GM18867 (cell line): ENCODE measurements around the gene TTC33.
"Not testable (repeated sequence)": the region's sequence is repeated elsewhere in the genome, so short reads cannot be mapped to it uniquely, and the experiment has no call there.

Experiments used
- ATAC-seq: cut with Tn5 transposase; IDR thresholded peaks from one replicate; pipeline ENCODE4 v1.9.1; 2021; ENCODE audit warnings: mild to moderate bottlenecking, moderate library complexity; ENCODE audit not compliant: unreplicated experiment

The TTC33 gene

DNA sequence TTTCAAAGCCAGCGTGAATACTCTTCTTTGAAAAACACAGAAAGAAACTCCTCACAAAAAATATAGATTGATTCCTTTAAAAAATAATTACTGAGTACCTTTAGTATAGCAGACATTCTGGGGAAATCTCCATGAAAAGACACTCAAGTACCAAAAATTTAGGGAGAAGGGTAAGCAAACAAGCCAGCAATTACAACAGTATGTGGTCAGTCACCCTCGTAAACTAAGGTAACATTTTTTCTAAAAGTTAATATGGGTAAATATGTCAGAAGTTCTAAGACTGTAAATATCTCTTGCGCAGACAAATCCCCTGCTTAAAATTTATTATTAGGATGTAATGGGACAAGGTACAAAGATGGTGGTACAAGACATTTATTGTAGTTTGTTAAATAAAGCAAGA is 178.0 kb downstream of the TTC33 start:
- ATAC-seq = no peak

DNA sequence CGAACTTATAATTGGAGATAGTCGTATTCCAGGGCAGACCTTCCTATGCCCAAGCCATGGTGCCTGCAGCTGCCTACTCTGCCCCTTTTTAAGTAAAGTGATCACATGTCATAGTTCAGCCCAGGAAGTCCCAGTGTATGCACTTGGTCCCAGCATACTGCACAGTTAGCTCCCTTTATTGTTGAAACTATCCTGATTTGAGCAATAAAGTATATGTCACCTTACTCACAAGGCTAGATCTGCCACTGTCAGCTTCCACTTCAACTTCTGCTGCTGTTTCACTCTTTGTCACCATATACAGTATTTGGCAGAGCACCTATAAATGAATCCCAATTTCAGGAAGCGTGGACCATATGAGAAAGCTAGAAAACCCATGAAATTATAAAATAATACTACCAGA is 179.8 kb downstream of the TTC33 start:
- no peak for ATAC-seq

DNA sequence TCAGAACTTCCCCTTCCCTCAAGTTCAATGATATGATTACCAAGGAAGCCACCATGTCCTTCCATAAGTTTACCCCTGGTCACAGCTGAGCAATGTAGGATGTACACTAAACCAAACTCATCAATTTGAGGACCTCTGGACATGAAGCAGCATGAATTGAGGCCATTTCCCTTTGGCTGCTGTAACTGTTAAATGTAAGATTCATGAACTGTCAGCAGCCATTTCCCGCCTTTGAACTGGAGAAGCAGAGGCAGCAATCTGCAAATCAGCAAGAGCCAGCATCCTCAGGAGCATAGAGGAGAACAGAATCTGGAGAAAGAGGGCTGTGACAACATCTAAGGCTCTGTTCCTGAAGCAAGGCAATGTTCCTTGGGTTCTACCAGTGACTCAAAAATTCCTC is 180.3 kb downstream of the TTC33 start:
- ATAC-seq = no peak

DNA sequence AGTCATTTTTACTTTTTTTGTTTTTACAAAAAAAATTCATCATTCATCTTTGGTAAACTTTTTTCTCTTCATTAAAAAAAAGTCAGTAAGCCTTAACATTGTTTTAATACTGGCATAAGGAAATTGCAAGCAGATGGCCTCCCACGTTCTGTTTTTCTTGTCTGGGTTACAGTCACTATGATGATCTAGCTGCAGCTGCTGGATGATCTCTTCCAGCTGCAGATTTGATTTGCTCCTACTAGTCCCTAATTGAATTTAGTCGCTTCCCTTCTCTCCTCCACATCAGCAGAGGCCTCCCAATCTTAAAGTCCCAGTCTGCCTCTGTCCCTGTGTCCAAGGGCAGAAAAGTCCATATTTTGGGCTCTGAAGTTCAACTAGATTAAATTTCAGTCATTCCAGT is 182.8 kb downstream of the TTC33 start:
- ATAC-seq = no peak

DNA sequence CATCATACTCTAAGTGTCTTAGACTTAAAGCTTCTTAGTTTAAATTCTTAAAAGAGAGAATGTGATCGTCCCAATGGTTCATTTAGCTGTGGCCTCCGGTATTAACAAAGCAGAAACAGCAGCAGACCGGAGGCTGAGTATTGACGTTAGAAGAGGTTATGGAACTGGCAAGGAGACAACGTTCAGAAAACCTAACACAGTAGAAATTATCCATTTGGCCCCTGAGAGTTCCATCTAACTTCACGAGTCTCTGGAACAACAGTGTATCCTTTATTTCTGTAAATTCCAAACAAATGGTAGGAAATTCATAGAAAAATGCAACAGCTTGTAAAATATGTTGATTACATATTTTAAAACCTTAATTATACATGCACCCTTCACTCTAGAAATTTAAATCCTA is 183.4 kb downstream of the TTC33 start:
- no peak for ATAC-seq

DNA sequence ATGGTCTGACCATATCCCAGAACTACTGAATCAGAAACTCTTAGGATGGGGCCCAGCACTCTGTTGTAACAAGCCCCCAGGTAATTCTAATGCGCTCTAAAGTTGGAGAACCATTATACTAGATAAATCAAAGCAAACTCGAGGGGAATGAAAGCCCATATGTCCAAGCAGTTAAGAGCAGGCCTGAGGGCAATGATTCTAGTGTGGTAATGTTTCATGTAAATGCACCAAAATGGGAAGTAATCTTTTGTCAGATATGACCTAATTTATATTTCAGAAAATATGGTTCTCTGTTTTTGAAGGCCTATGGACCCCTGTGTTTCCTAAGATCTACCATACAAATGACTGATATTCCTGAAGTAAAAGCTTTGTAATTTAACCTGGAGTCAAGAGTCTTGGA is 184.0 kb downstream of the TTC33 start:
- no peak for ATAC-seq

DNA sequence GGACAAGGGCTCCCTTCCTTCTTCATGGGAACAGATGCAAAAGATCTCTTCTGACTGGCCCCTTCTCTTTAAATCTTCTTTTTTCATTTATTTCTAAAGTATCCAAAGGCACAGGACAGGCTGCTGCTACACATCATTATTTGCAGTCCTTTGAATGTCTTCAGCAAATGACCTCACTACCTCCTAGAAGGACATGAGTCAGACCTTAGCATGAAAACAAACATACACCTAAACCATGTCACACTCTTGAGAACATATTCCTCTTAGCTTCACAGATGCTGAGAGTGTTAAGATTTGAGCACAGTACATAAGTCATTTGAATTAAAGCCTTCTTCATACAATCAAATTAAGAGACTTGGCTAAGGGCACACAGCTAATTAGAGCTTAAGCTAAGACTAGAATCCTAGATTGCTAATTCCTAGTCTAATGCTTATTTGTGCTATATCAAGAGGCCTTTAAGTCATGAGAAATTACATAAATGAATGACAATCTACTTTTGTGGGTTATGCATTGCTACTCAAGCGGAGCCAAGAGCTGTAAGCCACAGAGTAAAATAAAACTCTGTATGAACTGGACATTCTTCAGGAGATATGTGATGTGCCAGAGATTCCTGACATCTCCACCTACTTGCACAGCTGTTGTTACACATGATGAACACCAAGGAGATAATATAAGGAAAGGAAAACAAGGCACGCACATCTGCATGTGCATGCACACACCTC is 185.2 kb downstream of the TTC33 start:
- ATAC-seq = peak; percentile 85

DNA sequence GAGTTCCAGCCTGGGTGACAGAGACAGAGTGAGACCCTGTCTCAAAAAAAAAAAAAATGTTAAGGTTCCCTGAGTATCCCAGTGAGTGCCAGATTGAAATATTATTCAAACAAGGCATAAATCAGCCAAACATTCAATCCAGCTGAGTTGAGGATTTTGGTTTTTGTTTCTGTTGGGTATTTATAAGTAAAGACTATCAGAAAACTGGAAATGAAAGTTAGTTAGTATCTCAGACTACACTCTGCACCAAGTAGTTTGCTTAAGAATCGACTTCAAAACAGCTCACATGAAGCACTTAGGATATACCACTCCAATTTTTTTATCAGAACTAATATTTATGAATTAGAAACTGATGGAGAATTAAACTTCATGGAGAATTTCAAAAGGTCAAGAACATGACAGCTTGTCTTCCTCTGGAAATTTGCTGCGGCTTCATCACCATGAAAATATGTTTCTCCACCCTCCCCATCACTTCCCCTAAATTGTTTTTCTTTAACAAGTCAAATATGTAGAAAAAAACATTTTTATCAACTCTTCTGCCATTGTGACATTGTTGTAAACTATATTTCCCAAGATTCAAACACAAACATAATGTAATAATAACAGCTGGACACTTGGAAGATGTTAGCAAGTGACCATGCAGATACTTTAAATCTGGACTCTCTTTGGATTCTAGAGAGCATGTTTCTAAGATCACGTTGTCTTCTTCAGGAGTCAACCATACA is 186.1 kb downstream of the TTC33 start:
- ATAC-seq = peak; percentile 71

DNA sequence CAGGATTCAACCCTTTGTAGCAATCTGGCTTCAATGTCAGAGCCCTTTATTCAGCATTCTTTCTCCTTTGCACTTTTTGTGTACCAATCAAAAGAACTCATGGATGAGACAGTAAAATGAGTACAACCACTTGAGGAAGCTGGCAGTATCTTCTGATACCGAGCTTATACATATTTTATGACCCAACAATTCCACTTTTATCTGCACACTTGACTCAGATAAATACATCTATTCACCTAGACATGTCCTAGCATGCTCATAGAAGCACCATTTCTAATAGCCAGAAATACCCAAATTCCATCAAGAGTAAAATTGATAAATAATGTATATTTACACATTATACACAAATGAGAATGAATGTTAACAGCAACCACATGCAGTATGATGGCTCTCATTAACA is 187.2 kb downstream of the TTC33 start:
- ATAC-seq = no peak

DNA sequence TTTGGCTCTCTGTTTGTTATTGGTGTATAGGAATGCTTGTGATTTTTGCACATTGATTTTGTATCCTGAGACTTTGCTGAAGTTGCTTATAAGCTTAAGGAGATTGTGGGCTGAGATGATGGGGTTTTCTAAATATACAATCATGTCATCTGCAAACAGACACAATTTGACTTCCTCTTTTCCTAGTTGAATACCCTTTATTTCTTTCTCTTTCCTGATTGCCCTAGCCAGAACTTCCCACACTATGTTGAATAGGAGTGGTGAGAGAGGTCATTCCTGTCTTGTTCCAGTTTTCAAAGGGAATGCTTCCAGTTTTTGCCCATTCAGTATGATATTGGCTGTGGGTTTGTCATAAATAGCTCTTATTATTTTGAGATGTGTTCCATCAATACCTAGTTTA is 192.6 kb downstream of the TTC33 start:
- ATAC-seq = not testable (repeated sequence)

DNA sequence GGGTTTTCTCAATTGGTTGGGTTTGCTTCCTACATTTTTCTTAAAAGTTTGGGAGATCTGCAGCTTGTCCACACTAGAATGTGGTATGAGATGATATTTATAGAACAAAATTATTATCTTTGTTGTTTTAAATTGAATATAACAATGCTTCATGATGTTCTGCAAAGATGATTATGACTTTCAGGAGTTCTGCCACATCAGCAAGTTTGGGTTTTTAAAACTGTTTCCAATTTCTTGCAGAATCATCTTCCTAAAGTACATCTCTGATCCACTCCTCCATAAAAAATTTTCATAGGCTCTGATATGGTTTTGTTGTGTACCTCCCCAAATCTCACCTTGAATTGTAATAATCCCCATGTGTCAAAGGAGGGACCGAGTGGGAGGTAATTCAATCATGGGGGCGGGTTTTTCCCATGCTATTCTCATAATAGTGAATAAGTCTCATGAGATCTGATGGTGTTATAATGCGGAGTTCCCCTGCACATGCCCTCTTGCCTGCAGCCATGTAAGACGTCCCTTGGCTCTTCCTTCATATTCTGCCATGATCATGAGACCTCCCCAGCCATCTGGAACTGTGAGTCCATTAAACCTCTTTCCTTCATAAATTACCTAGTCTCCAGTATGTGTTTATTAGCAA is 195.2 kb downstream of the TTC33 start:
- ATAC-seq = no peak

DNA sequence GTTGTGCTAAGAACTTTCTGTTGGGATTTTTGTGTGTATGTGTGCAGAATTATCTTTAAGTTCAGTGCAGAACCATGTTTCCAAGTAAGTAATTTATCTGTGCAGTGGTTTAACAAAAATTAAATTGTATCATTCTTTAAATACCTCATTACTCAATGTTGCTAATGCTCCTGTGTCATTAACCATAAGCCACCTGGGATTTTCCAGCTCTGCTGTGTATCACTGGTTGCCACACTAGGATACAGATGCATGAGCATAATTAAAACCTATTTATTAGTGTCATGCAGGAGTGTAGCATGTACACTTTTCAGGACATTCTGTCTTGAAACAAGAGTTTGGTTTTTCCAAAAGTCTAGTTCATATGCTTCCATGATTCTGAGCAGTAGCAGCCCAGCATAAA is 196.5 kb downstream of the TTC33 start:
- no peak for ATAC-seq

DNA sequence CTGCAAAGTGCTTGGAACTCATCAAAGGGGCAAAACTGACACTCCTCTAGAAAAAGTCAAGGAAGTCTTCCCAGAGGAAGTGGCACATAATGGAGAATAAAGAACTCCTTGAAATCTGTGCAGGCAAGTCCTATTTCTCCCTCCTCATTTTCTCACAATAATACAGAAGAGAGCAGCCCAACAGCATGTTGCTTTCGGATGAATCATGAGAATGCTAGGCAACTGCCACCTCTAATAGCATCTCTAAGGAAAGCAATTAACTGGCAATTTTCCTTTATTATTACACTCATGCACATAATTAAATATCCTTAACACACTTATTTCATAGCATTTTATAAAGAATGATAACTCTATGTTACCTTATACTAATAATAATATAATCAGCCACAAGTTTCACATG is 198.3 kb downstream of the TTC33 start:
- no peak for ATAC-seq

DNA sequence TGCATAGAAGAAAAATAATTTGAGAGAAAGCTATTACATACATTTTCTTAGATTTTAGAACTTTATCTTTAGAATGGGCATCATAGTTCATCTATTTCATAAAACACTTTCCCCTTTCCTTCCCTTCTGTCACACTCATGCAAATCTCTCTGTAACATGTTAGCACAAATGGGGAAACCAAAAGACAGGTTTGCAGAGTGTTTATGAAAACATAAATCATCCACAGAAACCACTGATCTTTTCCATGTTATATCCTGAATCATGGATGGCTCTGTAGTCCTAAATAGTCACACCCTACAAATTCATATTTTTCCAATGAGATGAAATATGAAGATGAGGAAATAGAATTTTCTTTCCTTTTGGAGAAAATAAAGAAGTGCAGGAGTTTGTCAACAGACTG is 198.9 kb downstream of the TTC33 start:
- no peak for ATAC-seq

DNA sequence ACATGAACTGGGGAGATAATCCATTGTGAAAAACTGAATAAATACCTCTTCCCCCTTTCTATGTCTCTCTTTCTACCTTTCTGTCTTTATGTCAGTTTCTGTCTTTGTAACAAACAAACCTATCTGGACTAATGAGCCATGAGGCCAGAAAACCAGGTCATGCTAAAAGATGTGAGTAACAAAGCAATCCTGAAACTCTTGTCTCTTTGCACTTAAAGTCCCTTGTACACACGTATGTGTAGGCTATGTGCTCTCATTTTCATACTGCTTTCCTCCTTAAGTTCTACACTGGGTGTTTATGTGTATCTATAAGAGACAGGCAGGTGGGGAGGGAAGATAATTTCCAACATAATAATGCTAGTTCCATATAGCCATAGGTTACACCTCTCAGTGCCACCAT is 199.9 kb downstream of the TTC33 start:
- ATAC-seq = no peak

DNA sequence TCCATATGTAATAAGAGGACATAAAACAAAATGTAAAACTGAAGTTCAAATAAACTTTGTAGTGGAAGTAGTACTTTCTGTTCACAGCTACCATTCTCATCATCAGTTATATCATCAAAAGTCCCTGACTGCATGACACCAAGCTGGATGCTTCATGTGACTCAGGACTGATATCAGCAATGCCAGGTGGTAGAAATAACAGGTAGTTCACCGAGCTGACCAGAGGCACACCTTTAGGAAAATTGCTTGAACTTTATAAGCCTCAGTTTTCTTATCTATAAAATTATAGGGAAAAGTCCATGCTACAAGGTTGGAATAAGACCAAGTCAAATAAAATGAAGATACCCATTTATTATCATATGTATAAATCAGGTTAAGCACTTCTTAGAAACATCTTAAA is 200.9 kb downstream of the TTC33 start:
- ATAC-seq = no peak

DNA sequence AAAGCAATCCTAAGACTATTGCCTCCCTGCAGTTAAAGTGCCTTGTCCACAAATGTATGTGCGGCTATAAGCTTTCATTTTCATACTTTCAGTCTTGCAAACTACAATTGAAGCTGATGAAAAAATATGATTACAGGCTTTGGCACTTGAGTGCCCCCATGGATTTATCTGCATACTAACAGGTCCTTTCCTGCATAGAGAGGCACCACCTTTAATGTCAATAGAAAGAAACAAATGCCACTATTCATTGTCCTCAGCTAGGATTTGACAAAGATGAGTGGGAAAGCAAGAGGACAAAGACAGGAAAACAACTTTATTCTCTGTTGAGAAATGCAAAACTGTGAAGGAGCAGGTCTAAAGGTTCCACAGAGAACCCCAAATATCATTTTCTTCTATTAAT is 201.7 kb downstream of the TTC33 start:
- ATAC-seq = no peak

DNA sequence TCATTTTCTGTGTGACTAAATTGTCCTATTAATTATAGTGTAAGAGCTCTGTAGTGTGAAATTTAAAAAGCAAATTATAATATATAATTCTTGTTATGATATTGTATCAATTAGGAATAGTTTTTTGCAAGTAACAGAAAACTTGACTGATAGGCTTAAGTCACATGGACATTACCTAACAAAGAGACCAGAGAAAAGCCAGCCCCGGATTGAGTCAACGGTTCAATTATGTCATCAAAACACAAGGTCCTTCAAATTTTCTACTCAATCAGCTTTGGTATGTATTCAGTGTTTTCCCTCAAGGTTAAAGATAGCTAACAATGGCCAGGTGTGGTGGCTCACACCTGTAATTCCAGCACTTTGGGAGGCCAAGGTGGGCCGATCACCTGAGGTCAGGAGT is 202.8 kb downstream of the TTC33 start:
- no peak for ATAC-seq

DNA sequence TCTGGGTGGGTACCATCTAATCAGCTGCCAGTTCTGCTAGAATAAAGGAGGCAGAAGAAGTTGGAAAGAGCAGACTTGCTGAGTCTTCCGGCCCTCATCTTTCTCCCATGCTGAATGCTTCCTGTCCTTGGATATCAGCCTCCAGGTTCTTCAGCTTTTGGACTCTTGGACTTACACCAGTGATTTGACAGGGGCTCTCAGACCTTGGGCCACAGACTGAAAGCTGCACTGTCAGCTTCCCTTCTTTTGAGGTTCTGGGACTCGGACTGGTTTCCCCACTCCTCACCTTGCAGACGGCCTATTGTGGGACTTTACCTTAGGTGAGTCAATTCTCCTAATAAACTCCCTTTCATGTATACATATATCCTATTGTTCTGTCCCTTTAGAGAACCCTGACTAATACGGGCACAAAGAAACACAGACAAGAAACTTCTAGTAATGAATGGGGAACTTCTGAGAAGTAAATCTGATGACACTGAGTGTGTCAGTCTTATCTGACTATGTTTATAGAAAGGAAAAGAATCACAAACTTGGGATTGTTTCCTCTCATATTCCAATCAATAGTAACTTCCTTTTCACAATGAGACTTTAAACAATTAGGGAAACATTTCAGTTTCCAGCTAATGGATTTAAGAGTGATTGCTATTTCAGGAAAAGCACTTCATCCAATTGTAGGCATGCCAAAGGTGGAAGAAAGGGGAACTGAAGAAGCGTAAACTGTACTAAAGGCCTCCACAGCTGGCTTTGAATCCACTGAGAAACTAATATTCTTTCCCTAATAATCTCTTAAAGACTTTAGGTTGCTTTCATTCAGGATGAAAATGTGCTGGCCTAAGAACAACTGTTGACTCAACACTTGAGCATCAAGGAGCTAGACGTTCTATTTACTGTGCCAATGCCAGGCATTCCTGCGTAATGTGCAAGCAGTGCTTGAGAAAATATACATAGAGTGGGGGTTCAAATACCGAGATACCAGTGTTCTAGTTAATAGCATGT is 204.0 kb downstream of the TTC33 start:
- no peak for ATAC-seq

DNA sequence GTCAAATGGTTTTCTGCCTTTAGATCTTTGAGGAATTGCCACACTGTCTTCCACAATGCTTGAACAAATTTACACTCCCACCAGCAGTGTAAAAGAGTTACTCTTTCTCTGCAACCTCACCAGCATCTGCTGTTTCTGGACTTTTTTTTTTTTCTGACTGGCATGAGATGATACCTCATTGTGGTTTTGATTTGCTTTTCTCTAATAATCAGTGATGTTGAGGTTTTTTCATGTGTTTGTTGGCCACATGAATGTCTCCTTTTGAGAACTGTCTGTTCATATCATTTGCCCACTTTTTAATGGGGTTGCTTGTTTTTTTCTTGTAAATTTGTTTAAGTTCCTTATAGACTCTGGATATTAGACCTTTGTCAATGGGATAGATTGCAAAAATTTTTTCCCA is 205.3 kb downstream of the TTC33 start:
- no peak for ATAC-seq

DNA sequence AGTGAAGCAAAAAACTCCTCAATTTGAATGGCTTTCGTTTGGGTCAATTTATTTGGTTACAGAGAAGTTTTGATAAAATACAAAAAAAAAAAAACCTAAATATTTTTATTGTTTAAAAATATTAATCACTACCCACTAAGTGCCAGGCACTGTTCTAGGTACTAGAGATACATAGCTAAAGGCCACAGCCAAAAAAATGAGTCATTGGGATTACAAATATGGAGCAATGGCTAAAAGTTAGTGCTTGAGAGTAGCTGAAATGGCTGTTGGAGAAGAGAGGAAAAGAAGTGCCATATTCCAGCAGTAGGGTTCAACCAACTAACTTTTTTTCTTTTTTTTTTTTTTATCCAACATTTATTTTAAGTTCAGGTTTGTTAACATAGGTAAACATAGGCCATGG is 206.1 kb downstream of the TTC33 start:
- ATAC-seq = no peak
